Inflammatory macrophage treated with lipopolysaccharide for 4 hours (primary cell): ENCODE results near the gene SMIM24.
"Not testable (repeated sequence)": the region's sequence is repeated elsewhere in the genome, so short reads cannot be mapped to it uniquely, and the experiment has no call there.

Experiments
- DNase-seq: peaks from one replicate; pipeline ENCODE4 v3.0.0-alpha.2; 2020

SMIM24 gene

GRCh38 chr19:3454656-3455392 is 25.5 kb downstream of the SMIM24 start:
- no peak for DNase-seq

- no peak for DNase-seq
Observed at GRCh38 chr19:3453840-3454239, 26.5 kb downstream of the SMIM24 start.

- not testable (repeated sequence) for DNase-seq
Observed at GRCh38 chr19:3452942-3453214, 27.4 kb downstream of the SMIM24 start.

GRCh38 chr19:3452171-3452941 is 28.0 kb downstream of the SMIM24 start:
- DNase-seq: peak; percentile 60

GRCh38 chr19:3451451-3451866 is 28.9 kb downstream of the SMIM24 start:
- DNase-seq: no peak

- DNase-seq: peak; percentile 99
Observed at GRCh38 chr19:3450796-3451411, 29.4 kb downstream of the SMIM24 start.

- no peak for DNase-seq
Observed at GRCh38 chr19:3448616-3449334, 31.6 kb downstream of the SMIM24 start.

- DNase-seq: not testable (repeated sequence)
Observed at GRCh38 chr19:3446657-3447056, 33.7 kb downstream of the SMIM24 start.

- no peak for DNase-seq
Observed at GRCh38 chr19:3444695-3445234, 35.6 kb downstream of the SMIM24 start.

- no peak for DNase-seq
Observed at GRCh38 chr19:3443840-3444694, 36.3 kb downstream of the SMIM24 start.

- no peak for DNase-seq
Observed at GRCh38 chr19:3442487-3443071, 37.7 kb downstream of the SMIM24 start.

GRCh38 chr19:3441986-3442329 is 38.4 kb downstream of the SMIM24 start:
- DNase-seq: no peak

GRCh38 chr19:3441089-3441985 is 39.0 kb downstream of the SMIM24 start:
- no peak for DNase-seq

- DNase-seq: peak; percentile 65
Observed at GRCh38 chr19:3440082-3440481, 40.2 kb downstream of the SMIM24 start.

- peak; percentile 98 for DNase-seq
Observed at GRCh38 chr19:3434630-3435553, 45.4 kb downstream of the SMIM24 start.

- no peak for DNase-seq
Observed at GRCh38 chr19:3433805-3434540, 46.4 kb downstream of the SMIM24 start.

GRCh38 chr19:3433313-3433712 is 47.0 kb downstream of the SMIM24 start:
- no peak for DNase-seq

GRCh38 chr19:3431760-3432397 is 48.4 kb downstream of the SMIM24 start:
- no peak for DNase-seq

- DNase-seq: not testable (repeated sequence)
Observed at GRCh38 chr19:3430366-3430680, 50.0 kb downstream of the SMIM24 start.
